K562 (cell line): ENCODE measurements around the gene UPK2. TPM values are rescaled to one million over a fixed set of nuclear protein-coding genes. Genes with fewer than 3 reads are reported as not detected.
A peak's percentile ranks its signal among the peaks of the same experiment; 100 is the strongest.

Experiments
- DIDO1 ChIP-seq: fragments of 450-650 bp; IDR thresholded peaks from 2 replicates; pipeline ENCODE4 v1.6.1; 2016; ENCODE audit warnings: low read depth, missing biosample characterization, missing genetic modification characterization
- ELK3 ChIP-seq: fragments of 450-650 bp; formaldehyde crosslinking; IDR thresholded peaks from 2 replicates; pipeline ENCODE4 v1.4.0; 2020; ENCODE audit warnings: mild to moderate bottlenecking
- GABPB1 ChIP-seq: sonication (generic); formaldehyde crosslinking; IDR thresholded peaks from 2 replicates; pipeline ENCODE4 v1.8.0; 2022; ENCODE audit warnings: mild to moderate bottlenecking, missing genetic modification reagents
- KLF10 ChIP-seq: fragments of 250-450 bp; sonication (Bioruptor Pico); IDR thresholded peaks from 2 replicates; pipeline ENCODE4 v1.6.1; 2021; ENCODE audit warnings: matching md5 sums
- MCM3 ChIP-seq: fragments of 450-650 bp; IDR thresholded peaks from 2 replicates; pipeline ENCODE4 v1.6.1; 2016
- PHB ChIP-seq: fragments of 250-450 bp; sonication (Bioruptor Pico); IDR thresholded peaks from 2 replicates; pipeline ENCODE4 v1.5.0; 2021
- RAD51 ChIP-seq: fragments of 450-650 bp; IDR thresholded peaks from 2 replicates; pipeline ENCODE4 v1.7.1; 2016; ENCODE audit warnings: low read depth, mild to moderate bottlenecking, borderline replicate concordance
- ZBTB7A ChIP-seq: IDR thresholded peaks from 2 replicates; pipeline ENCODE4 v1.6.1; 2011; ENCODE audit warnings: low read depth, mild to moderate bottlenecking, low read length, moderate library complexity, borderline replicate concordance; ENCODE audit not compliant: control insufficient read depth
- ZNF282 ChIP-seq: sonication (generic); formaldehyde crosslinking; IDR thresholded peaks from 2 replicates; pipeline ENCODE4 v1.8.1; 2023; ENCODE audit warnings: missing genetic modification reagents
- polyA plus RNA-seq, 8 experiments: library from polyadenylated mRNA; depleted of rRNA in 4 of 8; stranded (reverse) in 5 of 8; unstranded in 3 of 8; fragments of >200 nt; fragmentation: Nextera tagmentation in 2 of 8; fragmentation: Illumina TruSeq in 1 of 8; extraction: Ambion mirVana in 2 of 8; extraction: Trizol in 1 of 8; gene quantifications; 2 replicates each; pipeline versions ENCODE4 v1.2.1 to v1.2.3, GENCODE V29; 2011 to 2014; ENCODE audit warnings: inconsistent platforms in 1 of 8, missing spikeins in 1 of 8
- total RNA-seq, 7 experiments: library from RNA; depleted of rRNA in 6 of 7; stranded (reverse); fragments of >200 nt in 6 of 7; fragmentation: Illumina TruSeq in 2 of 7; extraction: Trizol in 2 of 7; gene quantifications; 2 replicates each; pipeline versions ENCODE4 v1.2.1 to v1.2.3, GENCODE V29; 2011 to 2021; ENCODE audit warnings: low replicate concordance in 1 of 7
- TF ChIP-seq, protein P1 (sequence below): fragments of 450-650 bp; IDR thresholded peaks from 2 replicates; pipeline ENCODE4 v1.6.1; 2016; ENCODE audit warnings: mild to moderate bottlenecking, moderate library complexity
- TF ChIP-seq, protein P2 (sequence below): sonication (generic); formaldehyde crosslinking; IDR thresholded peaks from 2 replicates; pipeline ENCODE4 v1.8.1; 2023; ENCODE audit warnings: mild to moderate bottlenecking, missing genetic modification reagents
- TF ChIP-seq, protein P3 (sequence below): fragments of 200-800 bp; sonication (Bioruptor generic); IDR thresholded peaks from 2 replicates; pipeline ENCODE4 v1.6.1; 2017; ENCODE audit warnings: missing genetic modification characterization, missing compliant biosample characterization

UPK2 gene
- total and polyA plus RNA-seq, 9 of the 15 experiments (the other 6 are each of a cell fraction or from before 2014, with no cell fraction given), result not detected

DNA sequence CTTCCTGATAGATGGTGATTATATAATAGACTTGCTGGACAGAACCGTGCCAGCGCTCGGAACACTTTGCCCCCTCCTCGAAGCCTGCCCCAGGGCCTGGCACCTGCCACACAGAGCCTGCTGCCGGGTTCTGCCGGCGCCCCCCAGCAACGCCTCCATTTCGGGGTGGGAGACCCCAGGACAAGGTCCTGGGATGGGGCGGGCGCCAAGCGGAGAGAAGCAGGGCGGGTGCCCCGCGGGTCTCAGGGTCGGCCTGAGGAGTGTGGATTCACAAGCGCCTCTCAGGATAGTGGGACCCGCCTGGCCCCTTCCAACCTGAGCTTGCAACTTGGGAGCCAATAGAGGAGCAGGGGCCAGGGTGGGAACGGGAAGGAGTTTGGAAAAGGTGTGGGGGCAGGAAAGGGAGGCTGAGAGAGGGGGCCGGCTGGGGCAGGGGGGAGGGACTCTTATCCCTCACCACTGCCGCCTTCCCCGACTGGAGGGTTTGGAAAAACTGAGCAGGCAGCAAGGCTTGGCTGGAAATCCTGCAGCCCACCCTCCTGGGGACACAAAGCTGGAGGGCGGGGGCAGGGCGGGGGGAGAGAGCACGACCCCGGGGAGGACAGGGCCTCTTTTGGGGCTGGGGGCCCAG is 27.1 kb upstream of the UPK2 start (continued):
- TF ChIP-seq, protein P1, sequence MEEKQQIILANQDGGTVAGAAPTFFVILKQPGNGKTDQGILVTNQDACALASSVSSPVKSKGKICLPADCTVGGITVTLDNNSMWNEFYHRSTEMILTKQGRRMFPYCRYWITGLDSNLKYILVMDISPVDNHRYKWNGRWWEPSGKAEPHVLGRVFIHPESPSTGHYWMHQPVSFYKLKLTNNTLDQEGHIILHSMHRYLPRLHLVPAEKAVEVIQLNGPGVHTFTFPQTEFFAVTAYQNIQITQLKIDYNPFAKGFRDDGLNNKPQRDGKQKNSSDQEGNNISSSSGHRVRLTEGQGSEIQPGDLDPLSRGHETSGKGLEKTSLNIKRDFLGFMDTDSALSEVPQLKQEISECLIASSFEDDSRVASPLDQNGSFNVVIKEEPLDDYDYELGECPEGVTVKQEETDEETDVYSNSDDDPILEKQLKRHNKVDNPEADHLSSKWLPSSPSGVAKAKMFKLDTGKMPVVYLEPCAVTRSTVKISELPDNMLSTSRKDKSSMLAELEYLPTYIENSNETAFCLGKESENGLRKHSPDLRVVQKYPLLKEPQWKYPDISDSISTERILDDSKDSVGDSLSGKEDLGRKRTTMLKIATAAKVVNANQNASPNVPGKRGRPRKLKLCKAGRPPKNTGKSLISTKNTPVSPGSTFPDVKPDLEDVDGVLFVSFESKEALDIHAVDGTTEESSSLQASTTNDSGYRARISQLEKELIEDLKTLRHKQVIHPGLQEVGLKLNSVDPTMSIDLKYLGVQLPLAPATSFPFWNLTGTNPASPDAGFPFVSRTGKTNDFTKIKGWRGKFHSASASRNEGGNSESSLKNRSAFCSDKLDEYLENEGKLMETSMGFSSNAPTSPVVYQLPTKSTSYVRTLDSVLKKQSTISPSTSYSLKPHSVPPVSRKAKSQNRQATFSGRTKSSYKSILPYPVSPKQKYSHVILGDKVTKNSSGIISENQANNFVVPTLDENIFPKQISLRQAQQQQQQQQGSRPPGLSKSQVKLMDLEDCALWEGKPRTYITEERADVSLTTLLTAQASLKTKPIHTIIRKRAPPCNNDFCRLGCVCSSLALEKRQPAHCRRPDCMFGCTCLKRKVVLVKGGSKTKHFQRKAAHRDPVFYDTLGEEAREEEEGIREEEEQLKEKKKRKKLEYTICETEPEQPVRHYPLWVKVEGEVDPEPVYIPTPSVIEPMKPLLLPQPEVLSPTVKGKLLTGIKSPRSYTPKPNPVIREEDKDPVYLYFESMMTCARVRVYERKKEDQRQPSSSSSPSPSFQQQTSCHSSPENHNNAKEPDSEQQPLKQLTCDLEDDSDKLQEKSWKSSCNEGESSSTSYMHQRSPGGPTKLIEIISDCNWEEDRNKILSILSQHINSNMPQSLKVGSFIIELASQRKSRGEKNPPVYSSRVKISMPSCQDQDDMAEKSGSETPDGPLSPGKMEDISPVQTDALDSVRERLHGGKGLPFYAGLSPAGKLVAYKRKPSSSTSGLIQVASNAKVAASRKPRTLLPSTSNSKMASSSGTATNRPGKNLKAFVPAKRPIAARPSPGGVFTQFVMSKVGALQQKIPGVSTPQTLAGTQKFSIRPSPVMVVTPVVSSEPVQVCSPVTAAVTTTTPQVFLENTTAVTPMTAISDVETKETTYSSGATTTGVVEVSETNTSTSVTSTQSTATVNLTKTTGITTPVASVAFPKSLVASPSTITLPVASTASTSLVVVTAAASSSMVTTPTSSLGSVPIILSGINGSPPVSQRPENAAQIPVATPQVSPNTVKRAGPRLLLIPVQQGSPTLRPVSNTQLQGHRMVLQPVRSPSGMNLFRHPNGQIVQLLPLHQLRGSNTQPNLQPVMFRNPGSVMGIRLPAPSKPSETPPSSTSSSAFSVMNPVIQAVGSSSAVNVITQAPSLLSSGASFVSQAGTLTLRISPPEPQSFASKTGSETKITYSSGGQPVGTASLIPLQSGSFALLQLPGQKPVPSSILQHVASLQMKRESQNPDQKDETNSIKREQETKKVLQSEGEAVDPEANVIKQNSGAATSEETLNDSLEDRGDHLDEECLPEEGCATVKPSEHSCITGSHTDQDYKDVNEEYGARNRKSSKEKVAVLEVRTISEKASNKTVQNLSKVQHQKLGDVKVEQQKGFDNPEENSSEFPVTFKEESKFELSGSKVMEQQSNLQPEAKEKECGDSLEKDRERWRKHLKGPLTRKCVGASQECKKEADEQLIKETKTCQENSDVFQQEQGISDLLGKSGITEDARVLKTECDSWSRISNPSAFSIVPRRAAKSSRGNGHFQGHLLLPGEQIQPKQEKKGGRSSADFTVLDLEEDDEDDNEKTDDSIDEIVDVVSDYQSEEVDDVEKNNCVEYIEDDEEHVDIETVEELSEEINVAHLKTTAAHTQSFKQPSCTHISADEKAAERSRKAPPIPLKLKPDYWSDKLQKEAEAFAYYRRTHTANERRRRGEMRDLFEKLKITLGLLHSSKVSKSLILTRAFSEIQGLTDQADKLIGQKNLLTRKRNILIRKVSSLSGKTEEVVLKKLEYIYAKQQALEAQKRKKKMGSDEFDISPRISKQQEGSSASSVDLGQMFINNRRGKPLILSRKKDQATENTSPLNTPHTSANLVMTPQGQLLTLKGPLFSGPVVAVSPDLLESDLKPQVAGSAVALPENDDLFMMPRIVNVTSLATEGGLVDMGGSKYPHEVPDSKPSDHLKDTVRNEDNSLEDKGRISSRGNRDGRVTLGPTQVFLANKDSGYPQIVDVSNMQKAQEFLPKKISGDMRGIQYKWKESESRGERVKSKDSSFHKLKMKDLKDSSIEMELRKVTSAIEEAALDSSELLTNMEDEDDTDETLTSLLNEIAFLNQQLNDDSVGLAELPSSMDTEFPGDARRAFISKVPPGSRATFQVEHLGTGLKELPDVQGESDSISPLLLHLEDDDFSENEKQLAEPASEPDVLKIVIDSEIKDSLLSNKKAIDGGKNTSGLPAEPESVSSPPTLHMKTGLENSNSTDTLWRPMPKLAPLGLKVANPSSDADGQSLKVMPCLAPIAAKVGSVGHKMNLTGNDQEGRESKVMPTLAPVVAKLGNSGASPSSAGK, result no peak
- TF ChIP-seq ZNF282 (no peak), ZBTB7A (peak; percentile 43), MCM3 (no peak), RAD51 (no peak), KLF10 (no peak), DIDO1 (tag) (0 out of 2 replicates have a peak, but pooled peaks have one; percentile 47), ELK3 (no peak), PHB (CRISPR knock-in tag) (no peak), GABPB1 (no peak; the same call in 1 of the 2 replicates)
- TF ChIP-seq, protein P2, sequence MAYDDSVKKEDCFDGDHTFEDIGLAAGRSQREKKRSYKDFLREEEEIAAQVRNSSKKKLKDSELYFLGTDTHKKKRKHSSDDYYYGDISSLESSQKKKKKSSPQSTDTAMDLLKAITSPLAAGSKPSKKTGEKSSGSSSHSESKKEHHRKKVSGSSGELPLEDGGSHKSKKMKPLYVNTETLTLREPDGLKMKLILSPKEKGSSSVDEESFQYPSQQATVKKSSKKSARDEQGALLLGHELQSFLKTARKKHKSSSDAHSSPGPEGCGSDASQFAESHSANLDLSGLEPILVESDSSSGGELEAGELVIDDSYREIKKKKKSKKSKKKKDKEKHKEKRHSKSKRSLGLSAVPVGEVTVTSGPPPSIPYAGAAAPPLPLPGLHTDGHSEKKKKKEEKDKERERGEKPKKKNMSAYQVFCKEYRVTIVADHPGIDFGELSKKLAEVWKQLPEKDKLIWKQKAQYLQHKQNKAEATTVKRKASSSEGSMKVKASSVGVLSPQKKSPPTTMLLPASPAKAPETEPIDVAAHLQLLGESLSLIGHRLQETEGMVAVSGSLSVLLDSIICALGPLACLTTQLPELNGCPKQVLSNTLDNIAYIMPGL, result no peak
- TF ChIP-seq, protein P3, sequence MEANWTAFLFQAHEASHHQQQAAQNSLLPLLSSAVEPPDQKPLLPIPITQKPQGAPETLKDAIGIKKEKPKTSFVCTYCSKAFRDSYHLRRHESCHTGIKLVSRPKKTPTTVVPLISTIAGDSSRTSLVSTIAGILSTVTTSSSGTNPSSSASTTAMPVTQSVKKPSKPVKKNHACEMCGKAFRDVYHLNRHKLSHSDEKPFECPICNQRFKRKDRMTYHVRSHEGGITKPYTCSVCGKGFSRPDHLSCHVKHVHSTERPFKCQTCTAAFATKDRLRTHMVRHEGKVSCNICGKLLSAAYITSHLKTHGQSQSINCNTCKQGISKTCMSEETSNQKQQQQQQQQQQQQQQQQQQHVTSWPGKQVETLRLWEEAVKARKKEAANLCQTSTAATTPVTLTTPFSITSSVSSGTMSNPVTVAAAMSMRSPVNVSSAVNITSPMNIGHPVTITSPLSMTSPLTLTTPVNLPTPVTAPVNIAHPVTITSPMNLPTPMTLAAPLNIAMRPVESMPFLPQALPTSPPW, result peak; percentile 90
